Activated CD8-positive, alpha-beta T cell treated with anti-CD3 and anti-CD28 coated beads for 36 hours (primary cell): Measurements from ENCODE around the gene DRD1. TPM values are rescaled to one million over a fixed set of nuclear protein-coding genes. Genes with fewer than 3 reads are reported as not detected.

Experiments used
- ATAC-seq: fragments of 200-7000 bp; cut with Tn5 transposase; one replicate; pipeline ENCODE4 v1.10.0; 2021; ENCODE audit warnings: mild to moderate bottlenecking, moderate library complexity
- CTCF ChIA-PET: fragments of 350-600 bp; sonication (Branson Sonifier 250); formaldehyde crosslinking; loops from one replicate; lab custom pipeline; 2021; ENCODE audit warnings: antibody characterized with exemption; lab: Charles Lee
- POLR2A ChIA-PET: fragments of 350-600 bp; sonication (Branson Sonifier 250); formaldehyde crosslinking; loops from one replicate; lab custom pipeline; 2021; ENCODE audit warnings: antibody characterized with exemption; lab: Charles Lee
- DNase-seq: peaks from one replicate; pipeline ENCODE4 v3.0.0-alpha.2; 2020
- H3K27ac Mint-ChIP-seq: one replicate; pipeline ENCODE4 v1.8.0; 2021; ENCODE audit warnings: mild to moderate bottlenecking, mixed read lengths
- H3K27me3 Mint-ChIP-seq: one replicate; pipeline ENCODE4 v1.8.0; 2021; ENCODE audit warnings: mixed read lengths
- H3K36me3 Mint-ChIP-seq: one replicate; pipeline ENCODE4 v1.8.0; 2021; ENCODE audit warnings: low read depth, mixed read lengths
- H3K4me1 Mint-ChIP-seq: one replicate; pipeline ENCODE4 v1.8.0; 2021; ENCODE audit warnings: low read depth, mixed read lengths
- H3K4me3 Mint-ChIP-seq: one replicate; pipeline ENCODE4 v1.8.0; 2021; ENCODE audit warnings: mild to moderate bottlenecking, moderate library complexity, mixed read lengths
- H3K9me3 Mint-ChIP-seq: one replicate; pipeline ENCODE4 v1.8.0; 2021; ENCODE audit warnings: mixed read lengths
- intact Hi-C: fragments of 100-400 bp; cut with micrococcal nuclease; formaldehyde crosslinking; loops from one replicate; pipeline ENCODE4 v1.10.0; 2022
- total RNA-seq, 2 experiments: library from RNA; stranded (reverse); gene quantifications; one replicate each; pipeline ENCODE4 v1.2.3, GENCODE V29; 2021
- TF ChIP-seq, protein P1 (sequence below): fragments of 200-600 bp; IDR thresholded peaks from one replicate; pipeline ENCODE4 v1.8.0; 2022; ENCODE audit warnings: antibody characterized with exemption, mild to moderate bottlenecking

DRD1 gene
- total RNA-seq, 2 experiments from 2014 or later, result not detected

GRCh38 chr5:175394601-175395000, 49.4 kb downstream of the DRD1 start:
- no peaks in the 10 kb centered on the region for H3K4me1 Mint-ChIP-seq
- ChIA-PET POLR2A (no interaction called here), CTCF (no interaction called here)
- ATAC-seq (no peak), DNase-seq (no peak)
- intact Hi-C loops, result no loop called here
- TF ChIP-seq, protein P1, sequence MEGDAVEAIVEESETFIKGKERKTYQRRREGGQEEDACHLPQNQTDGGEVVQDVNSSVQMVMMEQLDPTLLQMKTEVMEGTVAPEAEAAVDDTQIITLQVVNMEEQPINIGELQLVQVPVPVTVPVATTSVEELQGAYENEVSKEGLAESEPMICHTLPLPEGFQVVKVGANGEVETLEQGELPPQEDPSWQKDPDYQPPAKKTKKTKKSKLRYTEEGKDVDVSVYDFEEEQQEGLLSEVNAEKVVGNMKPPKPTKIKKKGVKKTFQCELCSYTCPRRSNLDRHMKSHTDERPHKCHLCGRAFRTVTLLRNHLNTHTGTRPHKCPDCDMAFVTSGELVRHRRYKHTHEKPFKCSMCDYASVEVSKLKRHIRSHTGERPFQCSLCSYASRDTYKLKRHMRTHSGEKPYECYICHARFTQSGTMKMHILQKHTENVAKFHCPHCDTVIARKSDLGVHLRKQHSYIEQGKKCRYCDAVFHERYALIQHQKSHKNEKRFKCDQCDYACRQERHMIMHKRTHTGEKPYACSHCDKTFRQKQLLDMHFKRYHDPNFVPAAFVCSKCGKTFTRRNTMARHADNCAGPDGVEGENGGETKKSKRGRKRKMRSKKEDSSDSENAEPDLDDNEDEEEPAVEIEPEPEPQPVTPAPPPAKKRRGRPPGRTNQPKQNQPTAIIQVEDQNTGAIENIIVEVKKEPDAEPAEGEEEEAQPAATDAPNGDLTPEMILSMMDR, result no peak
- H3K27ac Mint-ChIP-seq, result no peak overlapping the region
- H3K4me3 Mint-ChIP-seq, result no peak overlapping the region
- H3K9me3 Mint-ChIP-seq, result no peaks in the 10 kb centered on the region
- H3K36me3 Mint-ChIP-seq, result no peaks in the 10 kb centered on the region
- H3K27me3 Mint-ChIP-seq, result peaks cover 9% of the 10 kb centered on the region

- Mint-ChIP-seq H3K27ac (no peak overlapping the region), H3K4me3 (no peak overlapping the region), H3K36me3 (no peaks in the 10 kb centered on the region), H3K27me3 (peaks cover 9% of the 10 kb centered on the region), H3K9me3 (no peaks in the 10 kb centered on the region), H3K4me1 (no peaks in the 10 kb centered on the region)
- ChIA-PET CTCF (no interaction called here), POLR2A (no interaction called here)
- intact Hi-C loops, result no loop called here
- no peak for DNase-seq
- TF ChIP-seq, protein P1, result no peak
- no peak for ATAC-seq
Observed at GRCh38 chr5:175393897-175394296, 50.1 kb downstream of the DRD1 start.

- ChIA-PET CTCF (interaction anchor here (0.8 kb wide), 1 partner anchor 12 kb away, joined by 3 read pairs; no protein-coding TSS in a partner anchor), POLR2A (no interaction called here)
- H3K9me3 Mint-ChIP-seq, result no peaks in the 10 kb centered on the region
- no peak for DNase-seq
- no peak overlapping the region for H3K4me3 Mint-ChIP-seq
- intact Hi-C loops, result no loop called here
- peaks cover 12% of the 10 kb centered on the region for H3K27me3 Mint-ChIP-seq
- no peak overlapping the region for H3K27ac Mint-ChIP-seq
- TF ChIP-seq, protein P1, result no peak
- H3K4me1 Mint-ChIP-seq, result no peaks in the 10 kb centered on the region
- ATAC-seq, result no peak
- H3K36me3 Mint-ChIP-seq, result no peaks in the 10 kb centered on the region
Observed at GRCh38 chr5:175392236-175392635, 51.7 kb downstream of the DRD1 start.

- no peak overlapping the region for H3K4me3 Mint-ChIP-seq
- intact Hi-C loops, result no loop called here
- H3K36me3 Mint-ChIP-seq, result no peaks in the 10 kb centered on the region
- ATAC-seq (no peak), DNase-seq (no peak)
- H3K27me3 Mint-ChIP-seq, result peaks cover 13% of the 10 kb centered on the region
- ChIA-PET POLR2A (no interaction called here), CTCF (no interaction called here)
- TF ChIP-seq, protein P1, result no peak
- H3K27ac Mint-ChIP-seq, result no peak overlapping the region
- H3K9me3 Mint-ChIP-seq, result no peaks in the 10 kb centered on the region
- no peaks in the 10 kb centered on the region for H3K4me1 Mint-ChIP-seq
Observed at GRCh38 chr5:175390352-175391083, 53.5 kb downstream of the DRD1 start.

Other genes starting within 250 kb of the DRD1 start
- 100 to 1,000 TPM; 476 to 491 TPM for gene SFXN1, start 34.4 kb upstream of the DRD1 start, total RNA-seq
- 10 to 100 TPM; 23.2 to 24.5 TPM for gene HRH2, start 213.9 kb upstream of the DRD1 start, total RNA-seq